Renal cortical epithelial cell (primary cell): Measurements from ENCODE around the gene MUC2. TPM values are rescaled to one million over a fixed set of nuclear protein-coding genes. Genes with fewer than 3 reads are reported as not detected.

Experiments used
- DNase-seq: peaks from one replicate; pipeline ENCODE4 v3.0.0-alpha.2; 2011; ENCODE audit warnings: low read depth
- total RNA-seq: library from RNA; depleted of rRNA; stranded (reverse); fragments of >200 nt; gene quantifications from 2 replicates; pipeline ENCODE4 v1.2.3, GENCODE V29; 2014

The MUC2 gene
- total RNA-seq, 1 donor from 2014 or later, result not detected

- DNase-seq, result no peak
These were observed 12.7 kb downstream of the MUC2 start for GRCh38 chr11:1087279-1087960.

- no peak for DNase-seq
These were observed 13.6 kb downstream of the MUC2 start for GRCh38 chr11:1087961-1088926.

- DNase-seq, result no peak
These were observed 14.5 kb downstream of the MUC2 start for GRCh38 chr11:1088927-1089737.

- DNase-seq, result no peak
These were observed 15.3 kb downstream of the MUC2 start for GRCh38 chr11:1089738-1090599.

- DNase-seq, result no peak
These were observed 16.1 kb downstream of the MUC2 start for GRCh38 chr11:1090600-1091331.

GRCh38 chr11:1091332-1092083, 16.8 kb downstream of the MUC2 start:
- no peak for DNase-seq

- no peak for DNase-seq
These were observed 17.5 kb downstream of the MUC2 start for GRCh38 chr11:1092145-1092670.

GRCh38 chr11:1092919-1093318, 18.2 kb downstream of the MUC2 start:
- DNase-seq, result no peak

- DNase-seq, result no peak
These were observed 25.1 kb downstream of the MUC2 start for GRCh38 chr11:1099519-1100355.

- DNase-seq, result no peak
These were observed 26.0 kb downstream of the MUC2 start for GRCh38 chr11:1100417-1101245.

- DNase-seq, result no peak
These were observed 26.8 kb downstream of the MUC2 start for GRCh38 chr11:1101318-1102089.

GRCh38 chr11:1102221-1102971, 27.7 kb downstream of the MUC2 start:
- no peak for DNase-seq

GRCh38 chr11:1102996-1103395, 28.3 kb downstream of the MUC2 start:
- DNase-seq, result no peak

- DNase-seq, result no peak
These were observed 29.0 kb downstream of the MUC2 start for GRCh38 chr11:1103401-1104360.
